ENCODE measurements around the gene TCF12. TPM values are rescaled to one million over a fixed set of nuclear protein-coding genes. Genes with fewer than 3 reads are reported as not detected.

TCF12 gene
- total RNA-seq, 1 donor: 119 TPM

DNA sequence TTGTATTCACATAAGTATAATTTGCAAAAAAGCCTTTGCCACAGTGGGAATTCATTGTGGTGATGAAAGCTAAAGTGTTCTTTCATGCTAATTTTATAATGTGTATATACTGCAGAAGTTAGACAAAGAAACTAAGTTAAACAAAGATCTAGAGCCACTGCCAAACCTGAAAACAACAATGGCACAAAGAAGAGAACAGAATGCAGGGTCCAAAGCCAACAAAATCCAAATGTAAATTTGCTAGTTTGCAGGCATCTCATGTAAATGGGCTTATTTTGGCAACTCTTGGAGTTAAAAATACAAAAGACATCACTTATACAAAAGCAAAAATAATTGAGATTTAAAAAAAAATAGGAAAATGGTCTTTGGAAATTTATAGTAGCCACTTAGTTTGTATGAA, 123.0 kb downstream of the TCF12 start:
- no peak for DNase-seq (ENCODE audit: low read depth in 2 of 3, low spot score in 2 of 3)

DNA sequence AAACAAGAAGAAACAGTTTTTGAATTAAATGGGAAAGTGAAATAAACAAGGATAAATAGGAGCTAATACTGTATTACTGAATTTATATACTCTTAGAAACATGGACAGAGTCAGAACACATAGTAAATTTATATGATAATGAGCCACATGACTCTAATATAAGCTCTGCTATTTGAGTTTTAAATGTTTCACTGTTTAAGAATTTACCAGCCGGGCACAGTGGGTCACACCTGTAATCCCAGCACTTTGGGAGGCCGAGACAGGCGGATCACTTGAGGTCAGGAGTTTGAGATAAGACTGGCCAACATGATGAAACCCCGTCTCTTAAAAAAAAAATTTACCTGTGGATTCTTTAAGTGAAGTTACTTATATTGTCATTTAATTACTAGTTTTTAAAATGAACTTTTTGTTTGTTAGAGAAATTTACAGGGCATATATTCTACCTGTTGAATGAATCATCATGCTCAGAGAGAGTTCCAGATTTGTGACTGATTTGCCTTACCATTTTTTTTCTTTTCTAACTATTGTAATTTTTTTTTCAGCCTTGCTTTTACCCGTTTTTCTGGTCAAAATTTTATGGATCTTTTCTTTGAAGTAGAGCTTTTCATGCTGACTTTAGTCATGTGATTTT, 125.7 kb downstream of the TCF12 start:
- DNase-seq (ENCODE audit: low read depth in 2 of 3, low spot score in 2 of 3): no peak

DNA sequence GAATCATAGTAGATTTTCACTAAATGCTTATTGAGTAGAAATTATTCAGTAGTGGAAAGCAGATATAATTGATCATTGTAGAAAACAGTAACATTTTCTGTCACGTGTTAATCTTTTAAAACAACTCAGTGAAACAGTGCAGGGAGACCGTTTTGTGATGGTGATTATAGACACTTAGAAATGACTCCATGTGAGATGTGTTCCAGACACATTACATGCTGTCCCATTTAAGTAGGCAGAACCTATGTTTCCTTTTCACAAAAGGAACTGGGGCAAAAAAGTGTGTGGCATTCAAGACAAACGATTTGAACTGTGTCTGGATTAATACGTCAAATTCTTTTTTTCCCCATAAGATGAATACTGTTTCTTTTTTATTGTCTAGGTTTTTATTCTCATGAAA, 126.5 kb downstream of the TCF12 start:
- no peak for DNase-seq (ENCODE audit: low read depth in 2 of 3, low spot score in 2 of 3)

DNA sequence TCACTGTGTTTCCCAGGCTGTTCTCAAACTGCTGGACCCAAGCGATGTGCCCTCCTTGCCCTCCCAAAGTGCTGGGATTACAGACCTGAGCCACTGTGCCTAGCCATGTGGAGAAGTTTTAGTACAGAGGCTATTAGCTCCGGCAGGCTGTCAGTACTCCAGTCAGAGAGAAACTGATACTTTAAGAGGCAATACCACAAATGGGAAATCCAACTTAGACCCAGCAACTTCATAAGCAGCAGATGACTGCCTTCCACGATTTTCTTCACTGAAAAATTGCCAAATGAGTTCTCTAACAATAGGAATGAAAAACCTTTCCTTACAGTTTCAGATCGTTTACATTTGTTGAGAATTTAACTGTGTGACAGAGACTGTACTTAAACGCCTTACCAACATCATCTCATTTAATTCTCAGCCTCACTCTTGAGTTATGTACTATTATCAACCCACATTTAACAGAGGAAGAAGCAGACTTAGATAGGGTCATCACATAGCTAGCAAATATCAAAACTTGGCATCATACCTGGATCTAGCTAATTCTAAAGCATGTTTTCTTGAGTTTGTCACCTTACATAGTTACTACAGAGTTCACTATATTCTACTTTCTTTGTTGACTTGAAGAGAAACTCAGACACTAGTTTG, 127.4 kb downstream of the TCF12 start:
- DNase-seq (ENCODE audit: low read depth in 2 of 3, low spot score in 2 of 3): no peak

DNA sequence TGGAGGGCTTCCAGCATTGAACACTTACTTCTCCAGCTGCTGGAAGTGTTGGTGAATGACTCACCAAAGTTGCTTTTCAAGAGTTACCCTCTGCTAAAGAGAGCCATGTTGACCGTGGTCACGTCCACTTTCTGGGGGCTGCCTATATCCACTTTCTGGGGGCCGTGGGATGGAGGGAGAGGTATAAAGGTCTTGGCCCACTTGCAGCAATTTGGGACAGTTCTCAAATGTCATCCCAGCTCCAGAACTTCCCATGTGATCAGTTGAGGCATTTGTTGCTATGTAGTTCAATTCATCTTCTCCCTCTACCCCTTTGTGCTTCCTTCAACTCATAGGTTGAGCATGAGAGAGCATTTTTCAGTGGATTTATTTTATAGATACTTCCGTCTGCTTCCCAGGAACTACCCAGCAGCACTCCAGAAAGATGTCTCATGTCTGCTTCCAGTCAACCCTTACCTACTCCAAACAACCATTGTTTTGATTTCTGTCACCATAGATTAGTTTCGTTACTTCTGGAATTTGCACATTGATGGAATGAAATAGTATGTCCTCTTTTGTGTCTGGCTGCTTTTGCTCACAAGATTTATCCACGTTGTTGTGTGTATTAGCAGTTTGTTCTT, 130.6 kb downstream of the TCF12 start:
- no peak for DNase-seq (ENCODE audit: low read depth in 2 of 3, low spot score in 2 of 3)

DNA sequence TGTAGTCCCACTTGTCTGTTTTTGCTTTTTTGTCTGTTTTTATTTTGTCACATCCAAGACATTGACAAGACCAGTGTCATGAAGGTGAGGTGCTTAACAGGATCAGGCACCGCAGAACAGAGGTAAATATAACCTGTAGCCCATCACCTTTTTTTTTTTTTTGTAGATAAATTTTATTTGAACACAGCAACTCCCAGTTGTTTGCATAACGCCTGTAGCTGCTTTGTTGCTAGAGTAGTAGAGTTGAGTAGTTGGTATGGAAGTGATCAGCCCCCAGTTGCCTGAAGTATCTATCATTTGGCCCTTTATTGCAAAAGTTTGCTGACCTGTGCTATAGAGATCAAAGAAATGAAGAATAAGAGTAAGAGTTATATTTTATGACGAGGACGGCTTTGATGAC, 135.0 kb downstream of the TCF12 start:
- DNase-seq (ENCODE audit: low read depth in 2 of 3, low spot score in 2 of 3): no peak

DNA sequence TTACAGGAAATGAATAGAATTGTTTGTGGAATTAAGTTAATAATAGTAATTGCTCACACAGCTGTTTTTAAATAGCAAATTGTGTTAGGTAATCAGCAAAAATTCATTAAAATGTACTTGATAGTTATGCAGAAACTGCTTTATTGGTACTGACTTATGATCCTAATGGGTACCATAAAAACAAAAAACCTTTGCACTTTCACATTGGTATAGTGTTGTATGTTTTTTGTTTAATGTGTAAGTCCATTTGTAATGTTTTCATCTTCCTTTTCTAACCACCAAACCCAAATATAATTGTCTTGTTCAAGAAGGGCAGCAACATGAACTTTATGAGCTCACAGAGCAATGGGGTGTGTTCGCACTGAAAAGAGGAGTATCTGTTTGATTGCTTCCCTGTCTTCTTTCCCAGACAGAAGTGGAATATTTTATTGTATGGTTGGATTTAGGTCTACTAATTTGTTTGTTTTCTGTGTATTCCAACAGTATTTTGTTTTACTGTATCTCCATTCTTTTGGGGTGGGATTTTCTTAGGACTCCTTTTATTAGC, 135.8 kb downstream of the TCF12 start:
- no peak for DNase-seq (ENCODE audit: low read depth in 2 of 3, low spot score in 2 of 3)

DNA sequence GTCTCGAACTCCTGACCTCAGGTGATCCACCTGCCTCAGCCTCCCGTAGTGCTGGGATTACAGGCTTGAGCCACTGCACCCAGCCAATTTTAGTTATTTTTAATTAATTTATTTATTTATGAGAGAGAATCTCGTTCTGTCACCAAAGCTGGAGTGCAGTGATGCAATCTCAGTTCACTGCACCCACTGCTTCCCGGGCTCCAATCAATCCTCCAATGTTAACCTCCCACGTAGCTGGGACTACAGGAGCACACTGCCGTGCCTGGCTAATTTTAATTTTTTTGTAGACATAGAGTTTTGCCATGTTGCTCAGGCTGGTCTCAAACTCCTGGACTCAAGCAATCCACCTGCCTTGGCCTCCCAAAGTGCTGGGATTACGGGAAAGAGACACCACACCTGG, 137.9 kb downstream of the TCF12 start:
- DNase-seq (ENCODE audit: low read depth in 2 of 3, low spot score in 2 of 3): no peak

DNA sequence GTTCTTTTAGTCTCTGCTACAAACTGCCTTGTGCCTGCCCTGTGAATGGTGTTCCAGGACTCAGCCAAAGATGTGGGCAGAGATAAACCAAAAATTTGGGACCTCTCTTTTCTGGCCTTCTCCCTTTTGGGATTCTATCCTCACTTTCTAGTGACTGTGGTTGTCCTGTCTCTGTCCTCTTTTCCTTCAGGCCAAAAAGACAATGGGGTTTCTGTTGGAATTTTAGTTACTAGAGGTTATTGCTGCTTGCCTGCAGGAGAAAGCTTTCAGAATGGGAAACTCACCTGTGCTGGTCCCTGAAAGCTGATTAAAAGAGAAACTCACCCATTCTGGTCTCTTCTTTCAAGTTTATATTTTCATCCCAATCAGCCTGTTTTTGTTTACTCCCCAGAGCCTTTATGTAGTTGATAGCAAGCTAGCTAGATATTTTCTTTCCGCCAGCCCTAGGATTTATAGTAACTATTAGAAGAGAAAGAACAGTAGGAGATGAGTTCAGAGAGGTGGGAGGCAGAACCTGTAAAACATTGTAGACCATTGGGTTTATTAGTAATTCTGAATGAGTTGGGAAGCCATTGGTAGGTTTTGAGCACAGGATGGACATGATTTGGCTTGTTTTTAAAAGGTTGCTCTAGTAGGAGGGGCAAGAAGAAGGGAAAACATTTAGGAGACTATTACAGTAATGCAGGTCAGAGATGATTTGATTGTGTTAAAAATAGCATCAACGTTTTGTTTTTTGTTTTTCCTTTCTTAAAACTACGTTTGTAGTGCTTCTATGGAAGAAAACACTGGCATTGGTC, 138.9 kb downstream of the TCF12 start:
- no peak for DNase-seq (ENCODE audit: low read depth in 2 of 3, low spot score in 2 of 3)

DNA sequence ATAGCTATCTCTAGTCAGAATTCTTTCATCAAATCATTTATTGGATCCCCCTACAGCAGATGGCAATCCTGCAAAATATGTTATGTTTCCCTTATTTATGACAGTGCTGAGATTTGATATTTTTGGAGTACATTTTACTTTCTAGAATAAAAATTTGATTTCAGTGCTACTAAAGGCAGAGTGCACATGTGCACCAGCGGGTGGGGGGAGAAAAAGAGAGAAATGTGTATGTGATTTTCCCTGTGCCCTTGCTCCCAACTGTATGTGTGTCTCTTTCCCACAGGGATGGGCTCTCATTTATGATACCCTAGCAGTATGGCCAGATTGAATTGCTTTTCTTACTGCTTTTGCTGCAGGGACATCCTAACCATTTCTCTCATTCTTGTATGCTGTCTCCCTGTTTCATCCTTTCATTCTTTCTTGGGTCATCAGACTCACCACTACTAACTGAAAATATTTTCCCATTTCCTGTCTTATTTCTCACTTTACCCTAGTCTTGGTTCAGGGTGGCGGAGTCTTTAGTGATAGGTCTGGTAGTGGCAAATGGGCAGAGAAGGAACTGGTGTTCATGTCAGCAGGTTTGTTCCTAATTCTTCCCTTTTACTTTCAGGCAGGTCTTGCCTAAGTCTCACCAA, 140.7 kb downstream of the TCF12 start:
- DNase-seq (ENCODE audit: low read depth in 2 of 3, low spot score in 2 of 3): no peak

DNA sequence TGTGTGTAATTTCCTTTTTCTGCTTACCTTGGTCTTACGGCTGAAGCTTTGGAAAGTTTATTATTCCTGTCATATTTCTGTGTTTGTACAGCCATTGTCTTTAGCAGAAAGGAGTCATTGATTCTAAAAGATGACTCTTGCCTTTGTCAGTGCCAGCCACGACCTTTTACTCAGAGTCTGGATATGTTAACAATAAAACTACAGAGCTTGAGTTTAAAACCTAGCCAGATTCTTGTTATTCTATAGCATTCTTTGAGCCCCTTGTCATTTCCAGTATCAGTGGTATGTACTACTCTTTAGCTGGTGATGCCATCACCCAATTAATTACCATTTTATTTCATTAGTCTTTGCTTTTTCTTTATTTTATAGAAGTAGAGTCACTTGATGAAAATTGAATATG, 142.4 kb downstream of the TCF12 start:
- no peak for DNase-seq (ENCODE audit: low read depth in 2 of 3, low spot score in 2 of 3)

DNA sequence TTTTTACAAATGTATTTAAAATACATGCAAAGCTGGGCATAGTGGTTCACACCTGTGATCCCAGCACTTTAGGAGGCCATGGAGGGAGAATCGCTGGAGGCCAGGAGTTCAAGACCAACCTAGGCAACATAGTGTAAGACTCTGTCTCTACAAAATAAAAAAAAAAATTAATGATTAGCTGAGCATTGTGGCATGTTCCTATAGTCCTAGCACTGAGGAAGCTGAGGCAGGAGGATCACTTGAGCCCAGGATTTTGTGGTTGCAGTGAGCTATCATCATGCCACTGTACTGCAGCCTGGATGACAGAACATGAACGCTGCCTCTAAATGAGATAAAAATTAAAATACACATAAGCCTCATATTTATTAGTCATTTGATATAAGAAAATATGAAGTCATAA, 142.8 kb downstream of the TCF12 start:
- DNase-seq (ENCODE audit: low read depth in 2 of 3, low spot score in 2 of 3): no peak

DNA sequence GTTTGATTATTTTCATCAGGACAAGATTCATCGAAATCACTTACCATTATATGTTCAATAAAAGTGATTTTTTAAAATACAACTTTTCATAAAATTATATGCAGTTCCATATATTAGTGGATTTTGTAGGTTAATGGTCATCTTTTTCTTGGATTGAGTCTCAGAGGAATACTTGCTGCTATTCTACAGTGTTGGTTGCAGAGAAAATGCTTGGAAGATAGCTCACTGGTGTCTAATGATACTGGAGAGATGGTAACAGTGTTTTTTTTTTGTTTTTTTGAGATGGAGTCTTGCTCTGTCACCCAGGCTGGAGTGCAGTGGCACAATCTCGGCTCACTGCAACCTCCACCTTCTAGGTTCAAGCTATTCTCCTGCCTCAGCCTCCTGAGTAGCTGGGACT, 143.3 kb downstream of the TCF12 start:
- DNase-seq (ENCODE audit: low read depth in 2 of 3, low spot score in 2 of 3): no peak

DNA sequence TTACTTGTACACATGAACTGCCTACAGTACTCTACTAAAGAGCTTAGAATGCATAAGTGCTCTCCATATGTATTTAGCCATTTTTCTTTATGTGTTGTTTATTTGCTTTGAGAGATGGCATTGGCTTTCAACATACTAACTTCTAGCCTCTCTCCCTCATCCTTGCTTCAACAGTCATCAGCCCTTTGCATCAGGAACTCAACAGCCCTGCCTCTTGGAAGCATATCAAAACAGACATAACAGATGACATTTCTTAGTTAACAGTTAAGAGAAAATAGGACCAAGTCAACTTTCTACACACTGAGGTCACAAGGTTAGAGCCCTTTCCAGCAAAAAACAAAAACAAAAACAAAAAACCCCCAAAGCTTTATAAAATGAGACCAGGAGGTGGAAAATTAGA, 145.6 kb downstream of the TCF12 start:
- no peak for DNase-seq (ENCODE audit: low read depth in 2 of 3, low spot score in 2 of 3)

DNA sequence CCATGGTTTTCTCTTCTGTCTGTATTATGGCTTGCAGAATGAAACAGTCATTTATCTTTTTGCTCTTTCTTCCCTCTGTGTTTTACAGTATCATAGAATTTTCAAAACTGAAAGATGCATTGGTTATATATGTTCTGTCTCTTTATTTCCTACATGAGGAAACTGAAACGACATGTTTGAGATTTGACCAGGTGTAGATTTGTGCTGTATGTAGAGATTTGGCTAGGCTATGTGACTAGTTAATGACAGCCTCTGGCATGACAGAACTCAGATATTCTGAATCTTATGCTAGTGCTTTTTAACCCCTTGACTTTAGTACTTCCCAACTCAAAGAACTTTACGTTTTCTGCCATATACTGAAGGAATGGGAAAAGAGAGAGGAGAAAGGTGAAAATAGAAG, 151.0 kb downstream of the TCF12 start:
- DNase-seq (ENCODE audit: low read depth in 2 of 3, low spot score in 2 of 3): no peak

DNA sequence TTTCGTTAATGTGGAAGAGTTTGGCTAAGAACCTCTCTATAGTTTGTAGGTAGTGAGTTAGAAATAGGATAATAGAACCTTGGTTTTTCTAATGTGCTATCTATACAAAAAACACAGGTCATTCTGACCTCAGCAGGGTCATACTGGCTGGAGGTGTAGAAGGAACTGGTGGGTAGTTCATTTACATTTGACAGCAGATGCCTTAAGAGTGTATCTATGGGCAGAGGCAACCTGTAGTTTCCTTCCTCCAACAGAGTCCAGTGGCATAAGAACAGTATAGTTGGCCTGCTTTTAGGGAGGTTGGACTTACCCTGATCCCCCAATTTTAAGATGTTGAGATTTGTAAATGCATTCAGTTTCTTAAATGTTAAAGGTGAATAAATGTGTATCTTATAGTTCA, 152.2 kb downstream of the TCF12 start:
- no peak for DNase-seq (ENCODE audit: low read depth in 2 of 3, low spot score in 2 of 3)

DNA sequence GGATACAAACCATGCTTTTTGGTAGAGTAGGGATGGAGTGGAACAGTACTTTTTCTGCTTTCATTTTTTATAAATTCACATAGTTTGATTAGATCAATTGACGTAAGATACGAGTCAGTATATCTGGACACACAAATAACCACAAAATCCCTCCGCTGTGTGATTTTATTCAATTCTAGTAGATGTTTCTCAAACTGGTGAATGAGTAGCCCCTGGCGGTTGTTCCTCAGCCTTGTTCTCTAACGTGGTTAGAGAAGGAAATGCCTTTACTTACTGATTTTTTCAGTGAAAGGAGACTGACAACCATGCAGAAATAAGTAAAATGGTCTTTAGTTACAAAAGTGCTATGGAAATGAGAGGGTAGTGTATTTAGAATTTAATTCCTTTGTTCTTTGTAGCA, 161.0 kb downstream of the TCF12 start:
- DNase-seq (ENCODE audit: low read depth in 2 of 3, low spot score in 2 of 3): peak in 2 of 3 donors; percentile 54 to 66

DNA sequence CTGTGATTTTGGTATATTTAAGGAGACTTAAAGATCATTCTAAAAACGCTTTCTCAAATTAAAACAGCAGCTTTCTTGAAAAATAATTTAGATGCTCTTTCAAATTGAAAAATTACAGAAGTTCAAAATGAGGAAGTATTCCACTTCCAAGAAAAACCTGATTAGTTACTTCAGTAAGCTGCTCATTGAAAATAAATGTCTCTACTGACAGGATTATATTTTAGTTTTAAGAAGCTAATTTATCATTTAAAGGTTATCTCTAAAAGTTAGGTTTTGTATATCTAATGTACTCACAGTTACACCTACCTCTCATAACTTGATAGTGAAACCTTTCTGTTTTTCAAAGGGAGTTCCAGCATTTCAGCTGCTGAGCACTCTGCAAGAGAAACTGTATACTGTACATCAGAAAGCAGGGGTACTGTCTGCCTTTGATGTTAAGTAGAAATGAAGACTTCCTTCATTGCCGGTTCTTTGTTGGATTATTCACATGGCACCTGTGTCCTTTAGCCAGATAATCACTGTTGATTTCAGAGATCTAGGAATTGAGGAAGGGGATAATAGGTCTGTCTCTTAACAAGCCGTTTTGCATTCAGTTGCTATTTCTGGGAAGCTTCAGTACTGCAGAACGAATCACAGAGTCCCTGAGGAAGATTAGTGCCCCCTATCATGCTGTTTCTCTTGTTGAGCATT, 161.6 kb downstream of the TCF12 start:
- peak in 1 of 3 donors; percentile 45 for DNase-seq (ENCODE audit: low read depth in 2 of 3, low spot score in 2 of 3)

DNA sequence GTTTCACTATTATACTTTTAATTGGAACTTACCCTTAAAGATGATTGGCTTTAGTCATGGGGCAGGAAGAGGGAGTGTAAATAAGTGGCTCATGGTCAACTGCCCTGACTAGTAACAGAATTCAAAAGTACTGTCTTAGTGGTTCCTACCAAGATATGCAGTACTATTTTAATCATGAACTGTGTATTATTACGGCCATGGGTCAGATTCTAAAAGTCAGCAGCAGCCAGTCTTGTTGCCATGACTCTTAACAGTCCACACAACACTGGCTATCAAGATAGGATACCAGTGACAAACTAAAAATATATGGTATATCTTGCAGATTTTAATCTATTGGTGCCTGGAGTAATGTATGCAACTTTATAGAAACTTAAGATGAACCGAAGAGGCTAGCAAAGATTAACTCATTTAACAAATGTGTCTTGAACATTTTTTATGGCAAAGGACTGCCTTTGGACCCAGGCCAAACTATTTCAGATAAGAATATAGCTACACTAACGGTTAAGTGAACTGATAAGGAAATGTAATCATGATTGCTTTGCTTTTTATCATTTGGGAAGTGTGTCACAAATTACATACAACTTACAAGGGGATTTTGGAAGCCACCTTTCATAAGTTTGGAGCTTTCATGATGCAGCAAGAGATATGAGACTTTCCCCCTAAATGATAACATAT, 163.7 kb downstream of the TCF12 start:
- peak in 1 of 3 donors; percentile 10 for DNase-seq (ENCODE audit: low read depth in 2 of 3, low spot score in 2 of 3)

DNA sequence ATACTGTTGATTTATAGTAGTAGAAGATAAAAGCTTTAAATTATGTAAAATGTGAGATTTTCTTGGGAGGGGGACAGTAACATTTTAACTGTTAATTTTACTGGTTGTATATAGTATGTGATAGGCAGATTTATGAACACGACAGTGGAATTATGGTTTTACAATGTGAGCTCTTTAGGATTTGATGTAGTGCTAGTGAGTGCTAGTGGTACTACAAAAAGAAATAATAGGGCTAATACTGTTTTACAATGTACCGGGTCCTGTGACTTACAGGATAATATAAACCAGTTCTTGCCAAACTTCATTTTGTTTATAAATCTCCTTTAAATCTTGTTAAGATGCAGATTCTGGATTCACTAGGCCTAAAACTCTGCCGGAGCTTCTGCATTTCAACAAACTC, 165.7 kb downstream of the TCF12 start:
- no peak for DNase-seq (ENCODE audit: low read depth in 2 of 3, low spot score in 2 of 3)
